GM12878 (cell line): ENCODE results near the gene NIP7. TPM values are rescaled to one million over a fixed set of nuclear protein-coding genes. Genes with fewer than 3 reads are reported as not detected.

Source experiments
- ATAC-seq: fragments of 200-7000 bp; cut with Tn5 transposase; 3 replicates; pipeline ENCODE4 v1.9.1; 2020; ENCODE audit warnings: mild to moderate bottlenecking, moderate library complexity
- BruUV-seq: library from RNA; stranded (reverse); fragments of 400-500 nt; replicated peaks from 2 replicates; lab custom pipeline; 2021; lab: Mats Ljungman, UMichigan
- CTCF ChIA-PET: fragments of 300-600 bp; sonication (Branson Sonifier 250); formaldehyde crosslinking; extraction: SDS; loops from one replicate; lab custom pipeline; 2021; ENCODE audit warnings: inconsistent platforms; lab: Yijun Ruan, JAX
- POLR2A ChIA-PET: fragments of 350-600 bp; formaldehyde crosslinking; extraction: SDS; loops from one replicate; lab custom pipeline; 2021; ENCODE audit warnings: inconsistent platforms; lab: Charles Lee
- RAD21 ChIA-PET: fragments of 300-600 bp; sonication (Branson Sonifier 250); formaldehyde crosslinking; loops from one replicate; lab custom pipeline; 2023; ENCODE audit warnings: antibody characterized with exemption; ENCODE audit not compliant: unreplicated experiment; lab: Charles Lee
- SMC1A ChIA-PET: fragments of 300-600 bp; sonication (Branson Sonifier 250); formaldehyde crosslinking; loops from one replicate; lab custom pipeline; 2023; ENCODE audit not compliant: unreplicated experiment, uncharacterized antibody; lab: Charles Lee
- DNase-seq: peaks from one replicate; pipeline ENCODE4 v3.0.0-alpha.2; 2011; ENCODE audit warnings: low read depth, low spot score
- FAIRE-seq: peaks from 3 replicates; lab custom pipeline; 2011; peaks lifted over from hg19 to GRCh38; lab: Jason Lieb, UNC
- H2AFZ ChIP-seq: 2 replicates; pipeline ENCODE4 v1.6.0; 2011; ENCODE audit warnings: low read depth, low read length, control low read depth; ENCODE audit not compliant: control insufficient read depth
- H3K27ac ChIP-seq: 2 replicates; pipeline ENCODE4 v1.5.1; 2011; ENCODE audit warnings: control low read depth; ENCODE audit not compliant: control insufficient read depth, insufficient read depth
- H3K27me3 ChIP-seq, 2 experiments: replicated peaks in 1 of 2; 2 replicates each; pipeline versions ENCODE4 v1.6.0 to v1.6.1; 2011; ENCODE audit warnings: low read length in 1 of 2; ENCODE audit not compliant: control insufficient read depth in 2 of 2, insufficient read depth in 2 of 2
- H3K36me3 ChIP-seq, 2 experiments: 2 replicates each; pipeline ENCODE4 v1.5.1; 2011; ENCODE audit warnings: low read length in 1 of 2; ENCODE audit not compliant: control insufficient read depth in 2 of 2, insufficient read depth in 2 of 2
- H3K4me1 ChIP-seq: 2 replicates; pipeline ENCODE4 v1.6.1; 2011; ENCODE audit warnings: mild to moderate bottlenecking, low read length, moderate library complexity, mixed read lengths; ENCODE audit not compliant: control insufficient read depth, insufficient read depth
- H3K4me2 ChIP-seq: 2 replicates; pipeline ENCODE4 v1.6.0; 2011; ENCODE audit warnings: control low read depth; ENCODE audit not compliant: control insufficient read depth, insufficient read depth
- H3K4me3 ChIP-seq: fragments of 200-600 bp; sonication (generic); 2 replicates; pipeline ENCODE4 v1.5.1; 2016
- H3K79me2 ChIP-seq: 2 replicates; pipeline ENCODE4 v1.6.0; 2011; ENCODE audit warnings: low read length; ENCODE audit not compliant: control insufficient read depth, insufficient read depth
- H3K9ac ChIP-seq: 2 replicates; pipeline ENCODE4 v1.8.0; 2011; ENCODE audit warnings: low read length, control low read depth, mixed read lengths; ENCODE audit not compliant: control insufficient read depth, insufficient read depth
- H3K9me3 ChIP-seq: replicated peaks from 3 replicates; pipeline ENCODE4 v1.5.1; 2011; ENCODE audit warnings: mild to moderate bottlenecking, low read length; ENCODE audit not compliant: control insufficient read depth, insufficient read depth
- H4K20me1 ChIP-seq: 2 replicates; pipeline ENCODE4 v1.6.0; 2011; ENCODE audit not compliant: control insufficient read depth, insufficient read depth
- PBX3 ChIP-seq: IDR thresholded peaks from 2 replicates; pipeline ENCODE4 v1.6.1; 2011; ENCODE audit warnings: mild to moderate bottlenecking, low read depth, low read length, moderate library complexity; ENCODE audit not compliant: insufficient replicate concordance
- ZNF217 ChIP-seq: fragments of 450-650 bp; IDR thresholded peaks from 2 replicates; pipeline ENCODE4 v1.6.1; 2017; ENCODE audit warnings: antibody characterized with exemption, mild to moderate bottlenecking
- ZNF622 ChIP-seq: fragments of 450-650 bp; IDR thresholded peaks from 2 replicates; pipeline ENCODE4 v1.6.1; 2017; ENCODE audit warnings: mild to moderate bottlenecking, inconsistent platforms
- WGBS: methylation state at CpG from one replicate; pipeline ENCODE4 v1.1.6; 2016; ENCODE audit warnings: low lambda C conversion rate; ENCODE audit not compliant: insufficient replicate concordance, insufficient coverage; ENCODE audit errors: missing lambda C conversion rate; 5-methylcytosine and 5-hydroxymethylcytosine counted together
- in situ Hi-C: fragments of 300-500 bp; cut with MboI; formaldehyde crosslinking; loops from 9 replicates; pipeline ENCODE4 v1.14.3; 2018; ENCODE audit warnings: mixed read lengths
- intact Hi-C: fragments of 100-400 bp; cut with micrococcal nuclease; formaldehyde crosslinking; loops from one replicate; pipeline ENCODE4 v1.14.2; 2022; ENCODE audit not compliant: unreplicated experiment
- polyA plus RNA-seq, 11 experiments: library from polyadenylated mRNA; depleted of rRNA in 4 of 11; unstranded in 6 of 11; stranded (reverse) in 5 of 11; fragments of >200 nt; fragmentation: Nextera tagmentation in 4 of 11; fragmentation: Illumina TruSeq in 1 of 11; extraction: Ambion mirVana in 4 of 11; extraction: Trizol in 1 of 11; gene quantifications; 1 replicate in 1 of 11; 2 replicates in 10 of 11; pipeline versions ENCODE4 v1.2.1 to v1.2.3, GENCODE V29; 2011 to 2016; ENCODE audit warnings: inconsistent platforms in 2 of 11, missing spikeins in 2 of 11, low read depth in 1 of 11
- total RNA-seq, 4 experiments: library from RNA; depleted of rRNA in 3 of 4; stranded (reverse); fragments of >200 nt in 3 of 4; fragmentation: Illumina TruSeq in 1 of 4; extraction: Trizol in 1 of 4; gene quantifications; 2 replicates each; pipeline versions ENCODE4 v1.2.1 to v1.2.3, GENCODE V29; 2013 to 2021

The NIP7 gene
- total and polyA plus RNA-seq, 10 of the 15 experiments (the other 5 are each of a cell fraction or from before 2014, with no cell fraction given): 18.8 to 62.9 (median 56.7) TPM

- WGBS: 100% methylated on average over 2 of the region's 2 CpGs
Observed at GRCh38 chr16:69382421-69382820, 42.8 kb downstream of the NIP7 start.

More at GRCh38 chr16:69382421-69382820, 42.8 kb downstream of the NIP7 start:
- no peak for FAIRE-seq
- intact Hi-C loops: no loop called here
- H3K4me3 ChIP-seq: no peak overlapping the region
- TF ChIP-seq ZNF217 (no peak), ZNF622 (no peak), PBX3 (no peak)
- TF ChIP-seq, all 136 proteins: peak for 0
- no peak overlapping the region for H2AFZ ChIP-seq
- CTCF ChIA-PET: interaction anchor here (0.6 to 3.0 kb wide), 4 partner anchors 13 to 372 kb away, joined by 3 to 20 read pairs (median 5); partner anchors contain the start of gene NOB1
- no peak overlapping the region for H3K27ac ChIP-seq
- peaks cover 2 to 20% of the 10 kb centered on the region in 2 experiments; a peak in 2 of 4 replicates for H3K36me3 ChIP-seq
- RAD21 ChIA-PET: interaction anchor here (0.7 to 1.2 kb wide), 2 partner anchors 14 to 139 kb away, joined by 3 read pairs; no protein-coding TSS in a partner anchor
- no peaks in the 10 kb centered on the region for H4K20me1 ChIP-seq
- H3K4me1 ChIP-seq: peaks cover 9% of the 10 kb centered on the region
- DNase-seq: no peak
- SMC1A ChIA-PET: interaction anchor here (0.7 to 3.4 kb wide), 4 partner anchors 13 to 42 kb away, joined by 3 to 14 read pairs (median 4); partner anchors contain the start of gene CYB5B
- no peaks in the 10 kb centered on the region for H3K27me3 ChIP-seq
- in situ Hi-C loops: no loop called here
- H3K4me2 ChIP-seq: peak overlapping the region; percentile 39
- peaks cover 36% of the 10 kb centered on the region for H3K79me2 ChIP-seq
- POLR2A ChIA-PET: interaction anchor here (0.6 to 1.1 kb wide), 3 partner anchors 9 to 56 kb away, joined by 3 read pairs; no protein-coding TSS in a partner anchor
- no peak overlapping the region for H3K9ac ChIP-seq
- no peaks in the 10 kb centered on the region for H3K9me3 ChIP-seq
- BruUV-seq: no TSS peak
- no peak for ATAC-seq
